CD4-positive, alpha-beta T cell treated with Interleukin-12 subunit alpha and Interleukin-12 subunit beta, for 1 hour (primary cell): ENCODE data around the gene CLRN1.

Experiments
- DNase-seq: peaks from one replicate; pipeline ENCODE4 v3.0.0-alpha.2; 2020

CLRN1 gene

DNA sequence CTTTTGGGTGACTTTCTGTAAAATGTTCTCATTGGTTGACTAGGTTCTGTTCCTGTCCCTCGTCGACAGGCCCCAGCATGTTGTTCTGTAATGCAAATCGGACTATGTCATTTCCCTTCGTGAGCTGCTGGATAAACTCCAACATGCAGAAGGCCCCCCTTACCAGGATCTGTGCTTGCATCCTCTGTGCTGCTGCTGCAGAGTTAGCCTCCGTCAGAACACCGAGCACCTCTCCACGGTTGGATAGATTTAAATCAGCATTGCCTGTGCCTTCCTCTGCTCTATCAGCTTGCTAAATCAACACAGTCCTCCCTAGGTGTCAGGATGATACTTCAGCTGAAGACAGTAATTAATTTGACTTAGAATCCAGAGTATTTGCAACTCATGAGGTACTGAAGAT, 54.6 kb downstream of the CLRN1 start:
- no peak for DNase-seq

DNA sequence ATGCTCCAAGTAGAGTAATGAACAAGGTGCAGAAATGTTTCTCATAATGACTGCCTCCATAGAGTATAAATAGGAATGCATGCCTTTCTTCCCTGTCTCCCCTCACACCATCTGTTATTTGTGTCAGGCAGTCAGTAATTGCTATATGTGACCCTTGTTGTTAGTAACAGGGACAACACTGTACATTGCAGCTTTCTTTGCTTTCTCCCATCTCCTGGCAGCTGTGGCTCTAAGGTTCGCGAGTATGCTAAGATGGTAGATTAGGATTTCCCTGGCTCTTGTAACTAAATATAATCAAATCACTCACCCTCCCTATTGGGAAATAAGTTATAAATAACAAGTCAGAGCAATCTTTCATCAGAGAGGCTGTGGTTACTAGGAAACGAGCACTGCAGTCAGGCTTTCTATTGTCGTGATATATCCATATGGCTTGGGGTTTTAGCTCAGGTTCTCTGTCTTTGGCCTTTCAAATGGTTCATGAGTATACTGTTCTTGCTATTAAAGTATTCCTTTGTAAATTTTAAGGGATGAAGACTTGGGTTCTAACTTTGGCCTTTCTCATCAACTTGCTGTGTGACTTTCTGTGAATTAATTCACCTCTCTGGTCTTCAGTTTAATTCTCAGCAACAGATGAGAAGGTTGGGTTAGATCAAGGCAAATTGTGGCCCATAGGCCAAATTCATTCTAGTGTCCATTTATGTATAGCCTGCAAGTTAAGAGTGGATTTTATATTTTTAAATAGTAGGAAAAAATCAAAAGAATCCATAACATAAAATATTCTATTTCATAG, 59.2 kb downstream of the CLRN1 start:
- DNase-seq, result no peak

DNA sequence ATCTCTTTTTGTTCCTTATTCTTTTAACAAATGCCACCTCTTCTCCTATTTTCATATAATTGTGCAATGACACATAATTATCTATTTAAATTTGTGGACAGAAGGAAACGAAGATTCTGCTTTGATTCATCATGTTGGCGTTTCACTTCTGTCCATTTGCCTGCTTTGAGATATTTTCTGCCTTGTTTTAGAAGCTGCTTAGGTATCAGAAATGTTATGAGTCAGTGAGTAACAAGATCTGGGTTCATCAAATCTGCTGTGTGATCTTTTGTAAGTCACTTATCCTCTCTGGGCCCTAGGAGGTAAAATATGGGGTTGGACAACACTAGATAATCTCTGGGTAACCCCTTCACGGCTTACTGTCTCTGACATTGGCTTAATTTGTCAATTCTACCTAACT, 60.0 kb downstream of the CLRN1 start:
- DNase-seq, result no peak

DNA sequence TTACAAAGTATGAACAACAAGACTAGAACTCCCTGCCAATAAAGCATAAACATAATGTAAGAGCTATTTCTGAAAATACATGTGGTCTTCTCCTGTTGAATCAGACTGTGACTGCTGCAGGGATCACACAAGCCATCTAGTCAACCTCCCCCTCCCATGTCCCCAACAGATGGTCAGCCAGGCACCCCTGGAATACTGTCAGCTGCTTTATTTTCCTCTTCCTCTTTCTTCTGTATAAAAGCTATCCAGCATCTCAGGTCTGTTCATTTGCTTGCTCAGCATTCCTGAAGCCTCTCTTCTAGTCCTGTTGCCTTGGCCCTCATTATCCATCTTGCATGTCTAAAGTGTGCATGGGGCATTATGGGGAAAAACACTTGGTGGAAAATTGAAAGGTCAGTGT, 60.8 kb downstream of the CLRN1 start:
- no peak for DNase-seq

DNA sequence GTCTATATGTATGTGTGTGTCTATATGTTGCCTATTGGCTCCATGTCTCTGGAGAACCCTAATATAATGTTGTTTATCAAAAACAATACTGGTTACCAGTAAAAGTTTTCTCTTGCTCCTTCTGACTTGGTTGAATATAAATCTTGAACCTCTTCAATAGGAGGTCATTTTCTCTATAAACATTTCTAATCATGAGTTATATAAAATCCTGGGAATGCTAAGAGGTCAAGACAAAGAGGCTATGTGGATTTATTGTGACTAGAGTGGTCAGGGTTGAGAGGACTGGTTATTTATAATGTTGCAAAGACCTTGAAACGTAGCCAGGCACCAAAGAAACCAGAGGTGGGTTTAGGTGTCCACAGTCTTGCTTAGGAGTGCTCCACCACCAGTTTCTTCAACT, 66.1 kb downstream of the CLRN1 start:
- DNase-seq, result no peak

DNA sequence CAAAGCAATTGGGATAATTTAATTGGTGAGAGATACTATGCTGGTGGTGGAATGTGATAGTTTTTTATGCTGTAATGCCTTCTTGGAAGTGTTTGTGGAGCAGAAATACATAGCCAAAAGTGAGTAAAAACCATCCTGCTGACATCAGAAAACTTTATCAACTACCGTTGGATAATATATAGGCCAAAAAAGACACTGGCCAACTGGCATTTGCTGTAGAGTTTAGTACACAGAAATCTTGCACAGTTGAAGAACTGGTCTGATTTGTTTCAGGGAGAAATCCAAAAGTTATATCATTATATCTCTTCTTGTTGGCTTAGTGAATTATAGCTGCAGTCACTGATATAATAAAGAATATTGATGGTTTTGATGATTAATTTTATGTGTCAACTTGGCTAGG, 66.8 kb downstream of the CLRN1 start:
- DNase-seq, result no peak

DNA sequence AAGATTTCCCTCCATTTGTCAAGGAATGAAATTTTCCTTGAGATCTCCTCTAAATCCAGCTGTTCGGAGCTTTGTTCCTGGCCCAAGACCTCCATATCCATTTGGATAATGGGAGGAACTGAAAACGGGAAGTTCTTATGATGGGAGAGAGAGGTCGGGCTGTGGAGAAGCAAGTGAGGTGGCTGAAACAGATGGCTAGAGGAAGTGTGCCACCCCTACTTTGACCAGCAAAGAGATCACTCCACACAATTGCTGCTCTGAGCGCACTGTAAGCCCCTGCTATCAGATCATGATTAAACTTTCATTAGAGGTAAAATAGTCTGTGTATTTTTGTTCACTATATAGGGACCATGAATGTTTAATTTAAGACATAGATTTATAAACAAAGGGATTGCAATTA, 67.2 kb downstream of the CLRN1 start, which contains the start of gene MINDY4B:
TSS of gene MINDY4B (minus strand) at position 101 of the 400 bp plus-strand sequence. CDS start at position 101, 0 bp downstream.
- no peak for DNase-seq

DNA sequence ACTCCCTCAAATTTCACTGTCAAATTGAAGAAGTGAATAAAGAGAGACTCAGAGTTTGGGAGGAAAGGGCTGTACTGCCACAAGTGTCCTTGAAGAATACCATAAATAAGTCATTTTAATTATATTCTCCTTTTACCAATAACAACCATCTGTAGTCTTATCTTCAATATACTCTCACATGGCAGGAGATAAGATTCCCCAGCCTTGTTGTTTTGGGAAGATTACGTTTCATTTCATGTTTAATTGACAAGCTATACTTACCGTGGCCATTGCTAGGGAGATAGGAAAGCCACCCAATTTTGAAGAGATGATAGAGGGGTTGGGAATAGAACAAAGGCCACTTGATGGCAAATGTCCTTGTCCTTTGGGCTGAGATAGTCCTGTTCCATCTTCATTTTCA, 69.5 kb downstream of the CLRN1 start:
- no peak for DNase-seq

DNA sequence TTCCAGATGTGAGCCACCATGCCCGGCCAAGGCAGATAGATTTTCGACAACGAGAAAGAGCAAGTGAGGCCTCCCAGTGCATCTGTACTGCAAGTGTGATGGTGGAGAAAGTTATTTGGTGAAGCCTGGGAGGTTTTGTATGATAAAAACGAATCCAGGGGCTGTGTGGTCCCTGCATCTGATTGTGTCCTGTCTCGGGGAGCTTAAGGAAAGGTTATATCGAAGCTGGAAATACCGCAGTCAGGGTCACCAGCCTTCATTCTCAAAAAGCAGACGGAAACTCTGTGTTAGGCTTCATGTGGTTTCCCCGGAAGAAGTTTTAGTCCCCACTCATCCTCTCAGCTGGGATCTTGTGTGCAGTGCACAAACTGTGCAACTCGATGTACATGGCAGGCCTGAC, 70.7 kb downstream of the CLRN1 start:
- no peak for DNase-seq

DNA sequence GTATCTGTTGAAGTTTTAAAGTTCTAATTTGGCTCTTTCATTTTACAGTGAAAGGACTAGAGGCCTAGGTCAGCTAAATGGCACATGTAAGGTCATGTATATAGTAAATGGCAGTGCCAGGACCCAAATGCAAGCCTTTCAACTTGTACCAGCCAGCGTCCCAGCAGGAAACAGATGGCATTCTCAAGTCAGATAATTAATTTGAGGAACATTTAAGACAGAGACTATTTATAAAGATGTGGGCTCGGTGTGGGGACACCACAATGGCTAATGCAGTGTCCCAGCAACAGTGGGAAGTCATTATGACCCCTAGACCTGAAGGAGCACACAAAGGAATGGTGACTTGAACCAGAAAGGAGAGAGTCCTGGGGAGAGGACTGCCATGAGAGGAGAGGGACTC, 73.4 kb downstream of the CLRN1 start:
- no peak for DNase-seq

DNA sequence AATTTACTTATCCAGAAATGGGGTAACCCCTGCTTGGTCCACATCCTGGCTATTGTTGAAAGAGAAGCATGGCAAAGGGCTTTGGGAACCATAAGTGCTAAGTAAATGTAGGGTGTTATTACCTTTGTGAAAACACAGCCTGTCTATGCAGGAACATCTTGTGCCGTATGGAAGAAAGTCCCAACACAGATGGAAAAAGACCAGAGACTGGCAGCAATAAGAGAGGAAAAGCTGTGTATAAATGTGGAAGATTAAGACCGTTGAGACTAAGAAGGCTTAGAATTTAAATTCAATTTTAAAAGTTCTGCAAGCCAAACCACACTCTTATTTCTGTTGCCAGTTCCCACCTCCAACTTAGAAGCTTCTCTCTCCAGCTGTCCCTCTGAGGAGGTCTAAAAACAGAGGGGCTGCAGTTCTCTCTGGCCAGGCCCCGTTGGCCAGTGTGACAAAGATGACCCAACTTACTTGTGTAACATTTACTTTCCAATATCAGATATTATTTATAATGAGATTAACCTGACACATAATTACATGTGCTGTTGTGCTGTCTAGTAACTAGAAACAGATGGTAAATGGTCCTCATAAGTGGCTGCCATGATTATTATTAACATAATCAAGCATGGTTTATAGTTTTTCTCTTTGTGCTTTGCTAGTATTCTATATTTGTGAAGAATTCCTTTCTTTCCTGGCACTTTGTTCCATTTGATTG, 74.3 kb downstream of the CLRN1 start:
- DNase-seq, result no peak

DNA sequence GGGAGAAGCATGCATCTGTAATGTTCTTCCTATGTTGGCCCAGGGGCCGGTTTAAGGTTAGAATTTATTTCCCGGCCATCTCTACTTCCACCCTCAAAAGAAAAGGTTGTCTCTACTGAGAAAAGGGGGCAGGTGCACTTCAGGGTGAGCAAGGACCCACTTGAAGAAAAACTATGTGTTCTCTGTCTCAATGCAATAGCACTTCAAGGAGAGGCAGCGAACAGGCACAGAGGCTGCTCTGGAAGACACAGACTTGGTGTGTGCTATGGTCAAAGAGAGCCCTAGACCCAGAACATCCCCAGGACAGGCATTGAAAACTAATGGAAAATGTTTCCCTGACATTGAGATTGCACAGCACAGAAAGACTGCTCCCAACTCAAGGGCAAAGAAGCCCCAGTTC, 74.9 kb downstream of the CLRN1 start:
- no peak for DNase-seq

DNA sequence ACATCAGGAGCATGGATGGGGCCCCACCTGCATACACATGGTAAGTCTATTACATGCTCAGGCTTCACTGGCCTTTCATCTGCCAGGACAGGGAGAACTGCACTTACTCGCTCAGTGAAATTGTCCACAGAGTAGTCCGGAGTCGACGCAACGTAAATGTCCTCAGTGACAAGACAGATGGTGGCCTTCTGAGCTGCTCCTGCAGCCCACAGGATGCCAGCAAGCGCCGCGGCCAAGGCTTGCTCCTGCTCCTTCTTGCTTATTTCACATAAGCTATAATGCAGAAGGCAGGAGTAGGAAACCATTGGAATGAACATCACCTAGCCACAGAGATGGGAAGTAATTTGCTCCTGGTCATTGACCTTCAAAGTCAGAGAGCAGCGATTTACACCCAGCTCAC, 81.7 kb downstream of the CLRN1 start:
- no peak for DNase-seq

DNA sequence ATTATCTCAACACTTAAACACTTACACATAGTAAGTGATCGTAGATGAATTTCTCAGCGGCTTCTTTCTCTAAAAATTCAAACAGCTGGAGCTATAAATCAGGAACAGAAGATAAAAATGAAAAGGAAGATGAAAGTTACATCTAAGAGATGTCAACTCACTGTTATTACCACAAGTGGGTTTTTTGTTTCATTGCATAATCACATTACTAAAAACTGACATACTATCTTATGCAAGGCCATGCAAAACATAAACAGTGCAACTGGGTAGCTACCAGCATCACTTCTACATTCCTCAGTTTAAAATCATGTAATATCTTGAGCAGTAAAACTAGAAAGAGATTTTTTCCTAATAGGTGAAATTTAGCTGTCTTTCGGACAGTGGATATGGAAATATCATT, 82.2 kb downstream of the CLRN1 start:
- no peak for DNase-seq

DNA sequence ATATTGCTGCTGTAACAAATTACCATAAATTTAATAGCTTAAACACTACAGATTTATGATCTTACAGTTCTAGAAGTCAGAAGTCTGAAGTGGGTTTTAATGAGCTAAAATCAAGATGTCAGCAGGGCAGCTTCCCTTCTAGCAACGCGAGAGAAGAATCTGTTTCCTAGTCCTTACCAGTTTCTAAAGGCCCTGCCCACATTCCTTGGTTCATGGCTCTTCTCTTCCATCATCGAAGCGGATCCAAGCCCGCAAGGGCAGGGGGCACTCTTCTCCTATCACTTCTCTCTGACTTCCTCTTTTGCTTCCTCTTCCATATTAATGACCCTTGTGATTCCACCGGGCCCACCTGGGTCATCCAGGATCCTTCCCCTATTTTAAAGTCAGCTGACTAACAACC, 83.4 kb downstream of the CLRN1 start:
- no peak for DNase-seq

DNA sequence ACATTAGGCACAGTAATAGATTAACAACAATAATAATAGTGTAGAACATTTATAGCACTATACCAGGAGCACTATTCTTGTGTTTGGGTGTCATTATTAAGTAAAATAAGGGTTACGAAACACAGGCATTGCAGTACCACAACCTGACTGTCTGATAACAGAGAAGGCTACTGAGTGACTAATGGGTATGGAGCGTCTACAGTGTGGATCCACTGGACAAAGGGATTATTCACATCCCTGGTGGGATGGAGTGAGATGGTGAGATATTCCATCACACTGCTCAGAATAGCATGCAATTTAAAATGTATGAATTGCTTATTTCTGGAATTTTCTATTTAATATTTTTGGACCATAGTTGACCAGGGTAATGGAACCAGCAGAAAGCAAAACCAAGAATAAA, 85.5 kb downstream of the CLRN1 start:
- DNase-seq, result no peak

DNA sequence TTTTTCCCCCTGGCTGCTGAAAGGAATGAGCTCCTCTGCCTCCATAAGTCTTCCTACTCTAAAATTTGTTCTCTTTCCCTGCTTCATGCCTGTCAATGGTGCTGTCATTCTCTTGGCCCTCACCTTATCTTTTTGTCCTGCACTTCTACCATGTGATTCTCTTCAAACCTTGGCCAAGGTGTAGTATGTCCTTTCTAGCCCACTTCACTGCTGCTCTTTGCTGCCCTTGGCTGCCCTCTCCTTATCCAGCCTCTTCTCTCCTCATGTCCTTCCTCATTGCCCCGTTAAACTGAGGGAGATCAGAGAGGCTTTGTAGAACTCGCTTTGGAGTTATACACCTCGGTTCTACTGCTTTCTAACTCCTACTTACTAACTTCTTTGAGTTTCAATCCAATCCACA, 87.0 kb downstream of the CLRN1 start:
- DNase-seq, result no peak

DNA sequence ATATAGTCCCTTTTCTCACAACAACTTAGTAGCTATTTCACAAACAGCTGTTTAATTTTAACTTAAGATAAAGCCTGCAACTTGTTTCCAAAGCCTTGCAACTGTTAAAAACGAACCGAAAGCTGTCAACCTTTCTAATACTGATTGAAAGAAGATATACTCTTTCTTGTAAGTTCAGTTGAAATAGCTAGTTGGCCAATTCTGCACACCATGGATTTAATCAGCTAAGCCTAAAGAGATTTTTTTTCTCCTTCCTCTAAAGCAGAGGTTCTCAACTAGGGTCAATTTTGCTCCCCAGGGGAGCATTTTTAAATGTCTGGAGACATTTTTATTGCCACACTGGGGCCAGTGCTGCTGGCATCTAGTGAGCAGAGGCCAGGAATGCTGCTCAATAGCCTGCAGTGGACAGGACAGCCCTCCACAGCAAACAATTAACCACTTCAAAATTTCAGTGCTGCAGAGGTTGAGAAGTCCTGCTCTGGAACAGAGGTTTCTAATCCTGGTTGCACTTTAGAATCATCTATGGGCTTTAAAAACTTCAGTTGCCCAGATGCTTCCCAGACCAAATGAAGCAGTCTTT, 93.4 kb downstream of the CLRN1 start:
- no peak for DNase-seq

DNA sequence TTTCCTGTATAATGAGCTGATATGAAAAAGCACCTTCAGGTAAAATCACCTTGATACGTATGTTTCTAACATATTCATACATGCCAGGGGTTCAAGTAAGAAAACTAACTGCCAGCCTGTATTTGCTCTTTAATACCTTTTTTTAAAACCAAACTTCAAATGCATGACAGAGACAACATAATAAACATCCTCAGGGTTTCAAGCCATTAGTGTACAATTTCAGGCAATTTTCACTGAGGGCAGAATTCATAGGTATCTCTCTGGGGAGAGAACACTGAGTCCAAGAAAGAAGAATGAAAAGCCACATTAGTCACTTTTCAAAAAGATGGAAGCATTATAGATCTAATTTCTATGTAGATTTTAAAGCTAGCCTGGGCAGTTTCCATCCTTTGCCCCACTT, 94.2 kb downstream of the CLRN1 start:
- DNase-seq, result no peak

DNA sequence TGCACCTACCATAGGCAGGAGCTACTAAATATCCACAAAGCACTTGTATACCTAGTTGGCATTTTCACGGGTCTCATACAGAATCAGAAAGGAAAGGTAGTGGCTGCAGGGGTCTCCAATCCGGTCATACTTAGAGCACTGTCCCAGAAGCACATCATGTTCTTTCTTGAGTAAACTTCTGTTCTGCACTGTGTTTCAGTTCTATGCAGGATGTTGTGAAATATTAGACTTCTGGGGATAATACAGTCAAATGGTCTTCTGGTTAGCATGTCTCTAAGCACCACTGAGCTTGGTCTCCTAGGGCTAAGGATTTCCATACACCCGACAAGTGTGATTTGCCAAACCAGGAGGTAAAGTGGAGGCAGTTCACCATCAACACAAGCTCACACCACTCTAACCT, 95.2 kb downstream of the CLRN1 start:
- DNase-seq, result no peak

DNA sequence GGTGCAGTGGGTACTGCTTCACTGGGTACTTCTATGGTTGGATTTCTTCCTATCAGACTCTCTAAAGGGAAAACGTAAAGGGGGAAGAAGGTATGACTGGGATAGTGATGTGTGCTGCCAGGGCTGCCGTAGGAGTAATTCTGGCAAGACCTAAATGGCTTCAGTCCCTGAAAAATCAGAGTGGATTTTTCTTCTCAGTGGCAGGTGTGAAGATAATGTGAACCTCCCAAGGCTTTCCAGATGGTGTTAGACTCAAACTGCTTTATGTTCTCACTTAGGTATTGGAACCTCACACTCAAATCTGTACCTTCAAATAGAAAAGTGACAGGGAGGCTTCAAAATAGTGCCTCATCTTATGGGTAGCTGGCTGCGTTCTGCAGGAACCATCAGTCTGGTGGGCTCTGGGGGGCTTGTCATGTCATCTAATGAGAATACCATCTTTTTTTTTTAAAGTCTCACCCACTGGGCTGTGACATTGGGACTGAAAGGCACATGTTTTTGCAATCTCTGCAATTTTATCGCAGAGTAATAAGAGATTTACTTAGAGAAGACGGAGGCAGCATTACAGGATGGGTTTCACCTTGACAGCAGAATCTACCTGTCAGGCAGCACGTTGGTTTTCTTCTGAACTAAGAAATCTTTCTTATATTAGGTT, 95.8 kb downstream of the CLRN1 start:
- DNase-seq, result no peak
